Activated naive CD4-positive, alpha-beta T cell treated with Interleukin-2 at 50 U/mL for 16 hours (primary cell): ENCODE measurements around the gene FBXO2.
A peak's percentile ranks its signal among the peaks of the same experiment; 100 is the strongest.

Source experiments
- DNase-seq: peaks from one replicate; pipeline ENCODE4 v3.0.0-alpha.2; 2020

Gene FBXO2

GRCh38 chr1:11654137-11654938, at the start of gene FBXO2, which contains the start of gene FBXO44:
TSS of gene FBXO2 (minus strand) at chr1:11654429. CDS start at chr1:11654340, 89 bp downstream.
TSS of gene FBXO44 (plus strand) at chr1:11654877. CDS start at chr1:11655836, 959 bp downstream.
- peak; percentile 71 for DNase-seq

GRCh38 chr1:11703357-11704193, 49.3 kb upstream of the FBXO2 start:
- DNase-seq: no peak

- DNase-seq: no peak
Observed at GRCh38 chr1:11701981-11702803, 48.0 kb upstream of the FBXO2 start.

- no peak for DNase-seq
Observed at GRCh38 chr1:11701551-11701961, 47.3 kb upstream of the FBXO2 start.

- no peak for DNase-seq
Observed at GRCh38 chr1:11700601-11701467, 46.6 kb upstream of the FBXO2 start.

- no peak for DNase-seq
Observed at GRCh38 chr1:11697893-11698210, 43.6 kb upstream of the FBXO2 start.

GRCh38 chr1:11697188-11697892, 43.1 kb upstream of the FBXO2 start:
- DNase-seq: no peak

- no peak for DNase-seq
Observed at GRCh38 chr1:11695861-11696260, 41.6 kb upstream of the FBXO2 start.

- no peak for DNase-seq
Observed at GRCh38 chr1:11693917-11694316, 39.7 kb upstream of the FBXO2 start.

- peak; percentile 44 for DNase-seq
Observed at GRCh38 chr1:11693024-11693590, 38.9 kb upstream of the FBXO2 start.

GRCh38 chr1:11691928-11692711, 37.9 kb upstream of the FBXO2 start:
- no peak for DNase-seq

- no peak for DNase-seq
Observed at GRCh38 chr1:11691302-11691914, 37.2 kb upstream of the FBXO2 start, which contains the start of gene DRAXIN. TSS of gene DRAXIN (plus strand) at chr1:11691710. CDS start at chr1:11706259, 14,549 bp downstream.

- no peak for DNase-seq
Observed at GRCh38 chr1:11690397-11691301, 36.4 kb upstream of the FBXO2 start.

GRCh38 chr1:11688506-11688905, 34.3 kb upstream of the FBXO2 start:
- no peak for DNase-seq

- no peak for DNase-seq
Observed at GRCh38 chr1:11685210-11685752, 31.1 kb upstream of the FBXO2 start.

GRCh38 chr1:11684070-11684469, 29.8 kb upstream of the FBXO2 start:
- no peak for DNase-seq

GRCh38 chr1:11682799-11683198, 28.6 kb upstream of the FBXO2 start:
- DNase-seq: no peak

- DNase-seq: no peak
Observed at GRCh38 chr1:11682287-11682771, 28.1 kb upstream of the FBXO2 start.
